ENCODE data around the gene CNTNAP1.
"Not testable (repeated sequence)": the region's sequence is repeated elsewhere in the genome, so short reads cannot be mapped to it uniquely, and the experiment has no call there.

The CNTNAP1 gene

GRCh38 chr17:42651392-42651791 lies 30.9 kb upstream of the CNTNAP1 start:
- peak overlapping the region; percentile 16 for H3K4me3 ChIP-seq (ENCODE audit: low read depth, low read length)
- DNase-seq (ENCODE audit: low read depth): peak; percentile 40
- TF ChIP-seq POLR2A (IDR thresholded peaks at IDR 0.05; ENCODE audit: extremely low read depth, insufficient read length) (no peak), MYC (IDR thresholded peaks at IDR 0.05; ENCODE audit: low read depth, low read length) (no peak), MAX (IDR thresholded peaks at IDR 0.05; ENCODE audit: low read depth, low read length) (no peak)

GRCh38 chr17:42653179-42654124 lies 28.9 kb upstream of the CNTNAP1 start:
- DNase-seq (ENCODE audit: low read depth): no peak
- TF ChIP-seq POLR2A (IDR thresholded peaks at IDR 0.05; ENCODE audit: extremely low read depth, insufficient read length) (no peak), MYC (IDR thresholded peaks at IDR 0.05; ENCODE audit: low read depth, low read length) (no peak), MAX (IDR thresholded peaks at IDR 0.05; ENCODE audit: low read depth, low read length) (no peak), CTCF (IDR thresholded peaks at IDR 0.05; ENCODE audit: low read depth, low read length) (no peak)
- H3K4me3 ChIP-seq (ENCODE audit: low read depth, low read length): no peak overlapping the region

GRCh38 chr17:42655528-42655927 lies 26.8 kb upstream of the CNTNAP1 start:
- DNase-seq (ENCODE audit: low read depth): no peak
- no peak overlapping the region for H3K4me3 ChIP-seq (ENCODE audit: low read depth, low read length)
- TF ChIP-seq MYC (IDR thresholded peaks at IDR 0.05; ENCODE audit: low read depth, low read length) (no peak), MAX (IDR thresholded peaks at IDR 0.05; ENCODE audit: low read depth, low read length) (no peak), CTCF (IDR thresholded peaks at IDR 0.05; ENCODE audit: low read depth, low read length) (no peak), POLR2A (IDR thresholded peaks at IDR 0.05; ENCODE audit: extremely low read depth, insufficient read length) (no peak)

GRCh38 chr17:42657824-42658588 lies 24.3 kb upstream of the CNTNAP1 start:
- no peak for DNase-seq (ENCODE audit: low read depth)
- no peak overlapping the region for H3K4me3 ChIP-seq (ENCODE audit: low read depth, low read length)
- TF ChIP-seq POLR2A (IDR thresholded peaks at IDR 0.05; ENCODE audit: extremely low read depth, insufficient read length): no peak
- TF ChIP-seq CTCF (IDR thresholded peaks at IDR 0.05; ENCODE audit: low read depth, low read length): no peak
- TF ChIP-seq MYC (IDR thresholded peaks at IDR 0.05; ENCODE audit: low read depth, low read length): no peak
- no peak for TF ChIP-seq MAX (IDR thresholded peaks at IDR 0.05; ENCODE audit: low read depth, low read length)

GRCh38 chr17:42659079-42659931 lies 23.0 kb upstream of the CNTNAP1 start, which contains the start of gene TUBG2:
Gene TUBG2, plus strand, starts transcription at chr17:42659284. Its CDS starts 220 bp downstream, at chr17:42659504.
- peak within 1 kb of the TSS; percentile 69 for H3K4me3 ChIP-seq (ENCODE audit: low read depth, low read length)
- TF ChIP-seq POLR2A (IDR thresholded peaks at IDR 0.05; ENCODE audit: extremely low read depth, insufficient read length) (peak; percentile 12), MAX (IDR thresholded peaks at IDR 0.05; ENCODE audit: low read depth, low read length) (no peak)
- peak; percentile 83 for DNase-seq (ENCODE audit: low read depth)

- H3K4me3 ChIP-seq (ENCODE audit: low read depth, low read length): not testable (repeated sequence)
These were observed 22.4 kb upstream of the CNTNAP1 start for GRCh38 chr17:42659932-42660274.

More at GRCh38 chr17:42659932-42660274, 22.4 kb upstream of the CNTNAP1 start:
- not testable (repeated sequence) for DNase-seq (ENCODE audit: low read depth)

Data from NB4 (cell line).